ENCODE data around the gene FIG4. TPM values are rescaled to one million over a fixed set of nuclear protein-coding genes. Genes with fewer than 3 reads are reported as not detected.

FIG4 gene
- total RNA-seq, 1 donor from 2014 or later, result 21.8 TPM

- ChIA-PET CTCF (no interaction called here), POLR2A (no interaction called here)
- no peak for DNase-seq
- Mint-ChIP-seq H3K4me3 (no peak overlapping the region), H3K36me3 (ENCODE audit: low read depth) (peaks cover 20% of the 10 kb centered on the region), H3K27me3 (no peaks in the 10 kb centered on the region), H3K9me3 (no peaks in the 10 kb centered on the region), H3K27ac (no peak overlapping the region), H3K4me1 (no peaks in the 10 kb centered on the region)
- ATAC-seq (ENCODE audit: low read depth), result no peak
- intact Hi-C loops (cut with micrococcal nuclease), result no loop called here
- TF ChIP-seq CTCF (IDR thresholded peaks at IDR 0.05), result no peak
These were observed 30.4 kb upstream of the FIG4 start for GRCh38 chr6:109660526-109661320.

- Mint-ChIP-seq H3K36me3 (ENCODE audit: low read depth) (peaks cover 11% of the 10 kb centered on the region), H3K9me3 (no peaks in the 10 kb centered on the region), H3K27me3 (no peaks in the 10 kb centered on the region), H3K4me1 (no peaks in the 10 kb centered on the region), H3K4me3 (no peak overlapping the region), H3K27ac (no peak overlapping the region)
- ChIA-PET POLR2A (no interaction called here), CTCF (no interaction called here)
- TF ChIP-seq CTCF (IDR thresholded peaks at IDR 0.05), result no peak
- intact Hi-C loops (cut with micrococcal nuclease), result no loop called here
- no peak for ATAC-seq (ENCODE audit: low read depth)
- no peak for DNase-seq
These were observed 28.9 kb upstream of the FIG4 start for GRCh38 chr6:109662192-109662591.

- POLR2A ChIA-PET, result no interaction called here
- ATAC-seq (ENCODE audit: low read depth) (no peak), DNase-seq (no peak)
- Mint-ChIP-seq H3K27me3 (no peaks in the 10 kb centered on the region), H3K9me3 (no peaks in the 10 kb centered on the region), H3K27ac (no peak overlapping the region), H3K4me1 (peaks cover 2% of the 10 kb centered on the region), H3K4me3 (no peak overlapping the region), H3K36me3 (ENCODE audit: low read depth) (peaks cover 34% of the 10 kb centered on the region)
- TF ChIP-seq CTCF (IDR thresholded peaks at IDR 0.05), result no peak
- CTCF ChIA-PET, result no interaction called here
- intact Hi-C loops (cut with micrococcal nuclease), result no loop called here
These were observed 21.3 kb upstream of the FIG4 start for GRCh38 chr6:109669811-109670210.

GRCh38 chr6:109671733-109672132, 19.4 kb upstream of the FIG4 start:
- POLR2A ChIA-PET, result no interaction called here
- H3K4me3 Mint-ChIP-seq, result no peak overlapping the region
- DNase-seq, result no peak
- no peak for ATAC-seq (ENCODE audit: low read depth)
- H3K36me3 Mint-ChIP-seq (ENCODE audit: low read depth), result peaks cover 36% of the 10 kb centered on the region
- no peak for TF ChIP-seq CTCF (IDR thresholded peaks at IDR 0.05)
- no peak overlapping the region for H3K27ac Mint-ChIP-seq
- H3K4me1 Mint-ChIP-seq, result peaks cover 7% of the 10 kb centered on the region
- H3K9me3 Mint-ChIP-seq, result peaks cover 1% of the 10 kb centered on the region
- CTCF ChIA-PET, result interaction anchor here (1.6 kb wide), 1 partner anchor 368 kb away, joined by 4 read pairs; no protein-coding TSS in a partner anchor
- intact Hi-C loops (cut with micrococcal nuclease), result no loop called here
- no peaks in the 10 kb centered on the region for H3K27me3 Mint-ChIP-seq

- intact Hi-C loops (cut with micrococcal nuclease), result no loop called here
- no peak overlapping the region for H3K4me3 Mint-ChIP-seq
- H3K9me3 Mint-ChIP-seq, result peaks cover 3% of the 10 kb centered on the region
- POLR2A ChIA-PET, result no interaction called here
- H3K27ac Mint-ChIP-seq, result no peak overlapping the region
- CTCF ChIA-PET, result interaction anchor here (1.6 kb wide), 1 partner anchor 368 kb away, joined by 4 read pairs; no protein-coding TSS in a partner anchor
- no peak for ATAC-seq (ENCODE audit: low read depth)
- DNase-seq, result no peak
- no peaks in the 10 kb centered on the region for H3K27me3 Mint-ChIP-seq
- peaks cover 7% of the 10 kb centered on the region for H3K4me1 Mint-ChIP-seq
- peaks cover 37% of the 10 kb centered on the region for H3K36me3 Mint-ChIP-seq (ENCODE audit: low read depth)
- no peak for TF ChIP-seq CTCF (IDR thresholded peaks at IDR 0.05)
These were observed 18.9 kb upstream of the FIG4 start for GRCh38 chr6:109672175-109672574.
